Liver (tissue), 9 donors: ENCODE measurements around the gene BAAT. TPM values are rescaled to one million over a fixed set of nuclear protein-coding genes. Genes with fewer than 3 reads are reported as not detected.

ENCODE experiments used
- DNase-seq: peaks from one replicate; pipeline ENCODE4 v3.0.0-alpha.2; 2017; ENCODE audit warnings: low spot score
- H3K27ac ChIP-seq, 2 donors: one replicate each; pipeline ENCODE4 v1.7.0; 2013; ENCODE audit warnings: inconsistent platforms in 2 of 2, low read length in 2 of 2, control low read depth in 1 of 2, low read depth in 1 of 2, mild to moderate bottlenecking in 1 of 2
- H3K27me3 ChIP-seq, 4 donors: one replicate each; pipeline versions ENCODE4 v1.6.1 to v1.7.0; 2013; ENCODE audit warnings: low read length in 3 of 4, inconsistent platforms in 1 of 4, mild to moderate bottlenecking in 1 of 4, moderate library complexity in 1 of 4; ENCODE audit not compliant: control insufficient read depth in 4 of 4, insufficient read depth in 4 of 4
- H3K36me3 ChIP-seq, 4 donors: one replicate each; pipeline versions ENCODE4 v1.6.1 to v1.7.0; 2013; ENCODE audit warnings: low read length in 3 of 4, mild to moderate bottlenecking in 3 of 4, low read depth in 1 of 4, moderate library complexity in 1 of 4; ENCODE audit not compliant: control insufficient read depth in 4 of 4, insufficient read depth in 3 of 4
- H3K4me1 ChIP-seq, 4 donors: one replicate each; pipeline versions ENCODE4 v1.6.1 to v1.7.0; 2013; ENCODE audit warnings: low read length in 3 of 4, mild to moderate bottlenecking in 3 of 4, moderate library complexity in 1 of 4; ENCODE audit not compliant: control insufficient read depth in 4 of 4, insufficient read depth in 4 of 4
- H3K4me3 ChIP-seq, 3 donors: one replicate each; pipeline versions ENCODE4 v1.6.1 to v1.7.0; 2013; ENCODE audit warnings: low read length in 3 of 3, control low read depth in 1 of 3, low read depth in 1 of 3, mild to moderate bottlenecking in 1 of 3
- H3K9ac ChIP-seq, 2 donors: one replicate each; pipeline ENCODE4 v1.7.0; 2013; ENCODE audit warnings: low read length in 2 of 2, mild to moderate bottlenecking in 2 of 2, moderate library complexity in 2 of 2, control low read depth in 1 of 2, low read depth in 1 of 2
- H3K9me3 ChIP-seq, 4 donors: one replicate each; pipeline versions ENCODE4 v1.6.1 to v1.7.0; 2013; ENCODE audit warnings: low read length in 3 of 4; ENCODE audit not compliant: control insufficient read depth in 4 of 4
- EGR1 ChIP-seq, 2 donors: IDR thresholded peaks; 2 replicates each; pipeline ENCODE4 v1.6.1; 2016 to 2018; ENCODE audit warnings: antibody characterized with exemption in 2 of 2, low read depth in 2 of 2
- FOXA1 ChIP-seq: IDR thresholded peaks from 2 replicates; pipeline ENCODE4 v1.6.1; 2016; ENCODE audit warnings: antibody characterized with exemption
- FOXA2 ChIP-seq: IDR thresholded peaks from 2 replicates; pipeline ENCODE4 v1.6.1; 2016; ENCODE audit warnings: antibody characterized with exemption
- GABPA ChIP-seq, 2 donors: IDR thresholded peaks in 1 of 2; conservative IDR thresholded peaks in 1 of 2; 2 replicates each; pipeline ENCODE4 v1.6.1; 2016; ENCODE audit warnings: antibody characterized with exemption in 2 of 2, mild to moderate bottlenecking in 1 of 2, moderate library complexity in 1 of 2
- HNF4A ChIP-seq, 2 donors: conservative IDR thresholded peaks; 2 replicates each; pipeline ENCODE4 v1.6.1; 2016; ENCODE audit warnings: antibody characterized with exemption in 2 of 2, mild to moderate bottlenecking in 2 of 2
- HNF4G ChIP-seq: IDR thresholded peaks from 2 replicates; pipeline ENCODE4 v1.6.1; 2016; ENCODE audit warnings: antibody characterized with exemption
- JUND ChIP-seq, 2 donors: IDR thresholded peaks; 2 replicates each; pipeline ENCODE4 v1.6.1; 2016; ENCODE audit warnings: antibody characterized with exemption in 2 of 2
- NR2F2 ChIP-seq: IDR thresholded peaks from 2 replicates; pipeline ENCODE4 v1.6.1; 2016; ENCODE audit warnings: antibody characterized with exemption
- RAD21 ChIP-seq, 2 donors: IDR thresholded peaks; 2 replicates each; pipeline ENCODE4 v1.6.1; 2016; ENCODE audit warnings: antibody characterized with exemption in 2 of 2, mild to moderate bottlenecking in 2 of 2
- RXRA ChIP-seq, 2 donors: IDR thresholded peaks; 2 replicates each; pipeline ENCODE4 v1.6.1; 2017 to 2018; ENCODE audit warnings: antibody characterized with exemption in 2 of 2, mild to moderate bottlenecking in 1 of 2
- SP1 ChIP-seq: IDR thresholded peaks from 2 replicates; pipeline ENCODE4 v1.6.1; 2018; ENCODE audit warnings: antibody characterized with exemption, mild to moderate bottlenecking
- TAF1 ChIP-seq: conservative IDR thresholded peaks from 2 replicates; pipeline ENCODE4 v1.6.1; 2016; ENCODE audit warnings: antibody characterized with exemption, mild to moderate bottlenecking
- YY1 ChIP-seq: IDR thresholded peaks from 2 replicates; pipeline ENCODE4 v1.6.1; 2016; ENCODE audit warnings: antibody characterized with exemption, mild to moderate bottlenecking
- polyA plus RNA-seq, 2 donors: library from polyadenylated mRNA; stranded (reverse) in 1 of 2; unstranded in 1 of 2; fragments of 200-250 nt in 1 of 2; fragments of >200 nt in 1 of 2; fragmentation: Nextera tagmentation in 1 of 2; extraction: Ambion mirVana in 1 of 2; gene quantifications; one replicate each; pipeline versions ENCODE4 v1.2.1 to v1.2.3, GENCODE V29; 2013 to 2015
- total RNA-seq, 2 donors: library from RNA; depleted of rRNA; stranded (reverse); fragments of >200 nt; gene quantifications; one replicate each; pipeline ENCODE4 v1.2.3, GENCODE V29; 2014
- TF ChIP-seq, protein P1 (sequence below): IDR thresholded peaks from 2 replicates; pipeline ENCODE4 v1.6.1; 2016; ENCODE audit warnings: antibody characterized with exemption, mild to moderate bottlenecking
- TF ChIP-seq, protein P2 (sequence below): fragments of 150-350 bp; IDR thresholded peaks from 2 replicates; pipeline ENCODE4 v1.5.1; 2017; ENCODE audit warnings: improper control_type of control experiment, low read depth, low read length; ENCODE audit not compliant: missing input control
- TF ChIP-seq, protein P3 (sequence below): IDR thresholded peaks from 2 replicates; pipeline ENCODE4 v1.6.1; 2016; ENCODE audit warnings: antibody characterized with exemption
- donor health status: healthy.
- donor health status: healthy.
- donor health status: healthy.
- donor health status: healthy.
- donor health status: healthy.

BAAT gene
- total and polyA plus RNA-seq, 4 donors, result 31.9 to 275 (median 151) TPM

DNA sequence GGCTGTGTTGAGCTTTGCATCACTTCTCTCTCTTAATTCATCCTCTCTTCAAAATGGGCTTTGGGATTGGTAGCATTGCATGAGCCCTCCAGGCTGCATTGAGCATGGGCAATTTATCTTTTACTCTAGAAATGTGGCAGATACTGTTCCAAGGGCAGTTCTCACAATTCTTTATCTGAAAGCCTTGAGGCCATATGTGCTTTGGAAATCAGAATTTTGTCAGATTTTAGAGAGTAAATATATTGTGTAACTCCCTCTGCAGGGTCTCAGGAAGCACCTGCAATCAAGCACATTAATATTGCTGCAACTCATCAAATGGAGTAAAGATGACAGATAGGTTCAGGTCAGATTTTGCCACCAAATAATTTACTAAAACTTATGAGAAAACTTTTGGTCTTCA lies 33.2 kb upstream of the BAAT start:
- Histone ChIP-seq H3K4me3 (no peak overlapping the region), H3K9ac (no peak overlapping the region), H3K4me1 (peaks cover 0 to 4% (median 1%) of the 10 kb centered on the region in 4 donors), H3K27ac (peak overlapping the region in 1 of 2 donors; percentile 44), H3K9me3 (peaks cover 3 to 10% (median 5%) of the 10 kb centered on the region in 4 donors), H3K27me3 (no peaks in the 10 kb centered on the region), H3K36me3 (peaks cover 0 to 23% (median 14%) of the 10 kb centered on the region in 4 donors)
- DNase-seq, result no peak
- no peak for TF ChIP-seq GABPA (IDR thresholded peaks at IDR 0.05 in 1 of 2, conservative IDR thresholded peaks at IDR 0.05 in 1 of 2)
- no peak for TF ChIP-seq RAD21 (IDR thresholded peaks at IDR 0.05)
- TF ChIP-seq RXRA (IDR thresholded peaks at IDR 0.05), result no peak
- TF ChIP-seq HNF4G, result no peak
- no peak for TF ChIP-seq SP1
- TF ChIP-seq YY1, result no peak
- TF ChIP-seq HNF4A (conservative IDR thresholded peaks at IDR 0.05), result no peak
- TF ChIP-seq, protein P1, sequence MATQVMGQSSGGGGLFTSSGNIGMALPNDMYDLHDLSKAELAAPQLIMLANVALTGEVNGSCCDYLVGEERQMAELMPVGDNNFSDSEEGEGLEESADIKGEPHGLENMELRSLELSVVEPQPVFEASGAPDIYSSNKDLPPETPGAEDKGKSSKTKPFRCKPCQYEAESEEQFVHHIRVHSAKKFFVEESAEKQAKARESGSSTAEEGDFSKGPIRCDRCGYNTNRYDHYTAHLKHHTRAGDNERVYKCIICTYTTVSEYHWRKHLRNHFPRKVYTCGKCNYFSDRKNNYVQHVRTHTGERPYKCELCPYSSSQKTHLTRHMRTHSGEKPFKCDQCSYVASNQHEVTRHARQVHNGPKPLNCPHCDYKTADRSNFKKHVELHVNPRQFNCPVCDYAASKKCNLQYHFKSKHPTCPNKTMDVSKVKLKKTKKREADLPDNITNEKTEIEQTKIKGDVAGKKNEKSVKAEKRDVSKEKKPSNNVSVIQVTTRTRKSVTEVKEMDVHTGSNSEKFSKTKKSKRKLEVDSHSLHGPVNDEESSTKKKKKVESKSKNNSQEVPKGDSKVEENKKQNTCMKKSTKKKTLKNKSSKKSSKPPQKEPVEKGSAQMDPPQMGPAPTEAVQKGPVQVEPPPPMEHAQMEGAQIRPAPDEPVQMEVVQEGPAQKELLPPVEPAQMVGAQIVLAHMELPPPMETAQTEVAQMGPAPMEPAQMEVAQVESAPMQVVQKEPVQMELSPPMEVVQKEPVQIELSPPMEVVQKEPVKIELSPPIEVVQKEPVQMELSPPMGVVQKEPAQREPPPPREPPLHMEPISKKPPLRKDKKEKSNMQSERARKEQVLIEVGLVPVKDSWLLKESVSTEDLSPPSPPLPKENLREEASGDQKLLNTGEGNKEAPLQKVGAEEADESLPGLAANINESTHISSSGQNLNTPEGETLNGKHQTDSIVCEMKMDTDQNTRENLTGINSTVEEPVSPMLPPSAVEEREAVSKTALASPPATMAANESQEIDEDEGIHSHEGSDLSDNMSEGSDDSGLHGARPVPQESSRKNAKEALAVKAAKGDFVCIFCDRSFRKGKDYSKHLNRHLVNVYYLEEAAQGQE, result no peak
- TF ChIP-seq, protein P2, sequence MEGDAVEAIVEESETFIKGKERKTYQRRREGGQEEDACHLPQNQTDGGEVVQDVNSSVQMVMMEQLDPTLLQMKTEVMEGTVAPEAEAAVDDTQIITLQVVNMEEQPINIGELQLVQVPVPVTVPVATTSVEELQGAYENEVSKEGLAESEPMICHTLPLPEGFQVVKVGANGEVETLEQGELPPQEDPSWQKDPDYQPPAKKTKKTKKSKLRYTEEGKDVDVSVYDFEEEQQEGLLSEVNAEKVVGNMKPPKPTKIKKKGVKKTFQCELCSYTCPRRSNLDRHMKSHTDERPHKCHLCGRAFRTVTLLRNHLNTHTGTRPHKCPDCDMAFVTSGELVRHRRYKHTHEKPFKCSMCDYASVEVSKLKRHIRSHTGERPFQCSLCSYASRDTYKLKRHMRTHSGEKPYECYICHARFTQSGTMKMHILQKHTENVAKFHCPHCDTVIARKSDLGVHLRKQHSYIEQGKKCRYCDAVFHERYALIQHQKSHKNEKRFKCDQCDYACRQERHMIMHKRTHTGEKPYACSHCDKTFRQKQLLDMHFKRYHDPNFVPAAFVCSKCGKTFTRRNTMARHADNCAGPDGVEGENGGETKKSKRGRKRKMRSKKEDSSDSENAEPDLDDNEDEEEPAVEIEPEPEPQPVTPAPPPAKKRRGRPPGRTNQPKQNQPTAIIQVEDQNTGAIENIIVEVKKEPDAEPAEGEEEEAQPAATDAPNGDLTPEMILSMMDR, result no peak
- no peak for TF ChIP-seq FOXA1
- no peak for TF ChIP-seq JUND (IDR thresholded peaks at IDR 0.05)
- no peak for TF ChIP-seq FOXA2

DNA sequence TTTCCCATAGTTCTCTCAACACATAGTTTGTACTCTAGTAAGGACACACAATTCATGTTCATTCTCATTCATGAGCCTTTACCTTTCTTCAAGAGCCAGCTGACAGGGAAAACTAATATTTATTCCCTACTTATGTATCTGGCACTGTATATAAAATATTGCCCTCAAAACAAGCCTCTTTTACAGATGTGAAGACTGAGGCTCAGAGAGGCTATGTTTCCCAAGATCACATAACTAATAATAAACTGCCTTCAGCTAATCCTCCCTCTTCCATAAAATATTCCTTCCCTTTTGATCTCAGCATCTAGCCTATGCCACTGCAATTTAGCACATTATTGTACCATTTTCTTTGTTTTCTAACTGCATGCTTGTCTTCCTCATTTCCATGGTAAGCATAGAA lies 32.6 kb upstream of the BAAT start:
- H3K36me3 ChIP-seq, result peaks cover 0 to 18% (median 12%) of the 10 kb centered on the region in 4 donors
- no peak overlapping the region for H3K4me3 ChIP-seq
- no peaks in the 10 kb centered on the region for H3K27me3 ChIP-seq
- no peak overlapping the region for H3K27ac ChIP-seq
- peaks cover 3 to 15% (median 9%) of the 10 kb centered on the region in 4 donors for H3K9me3 ChIP-seq
- no peak for DNase-seq
- peaks cover 0 to 4% (median under 1%) of the 10 kb centered on the region in 4 donors for H3K4me1 ChIP-seq
- no peak overlapping the region for H3K9ac ChIP-seq
- TF ChIP-seq NR2F2 (peak; percentile 11), JUND (IDR thresholded peaks at IDR 0.05) (peak in 1 of 2 donors; percentile 63), EGR1 (IDR thresholded peaks at IDR 0.05; ENCODE audit: low read depth in 2 of 2) (peak in 1 of 2 donors; percentile 44), RAD21 (IDR thresholded peaks at IDR 0.05) (peak in 1 of 2 donors; percentile 18), SP1 (no peak)

DNA sequence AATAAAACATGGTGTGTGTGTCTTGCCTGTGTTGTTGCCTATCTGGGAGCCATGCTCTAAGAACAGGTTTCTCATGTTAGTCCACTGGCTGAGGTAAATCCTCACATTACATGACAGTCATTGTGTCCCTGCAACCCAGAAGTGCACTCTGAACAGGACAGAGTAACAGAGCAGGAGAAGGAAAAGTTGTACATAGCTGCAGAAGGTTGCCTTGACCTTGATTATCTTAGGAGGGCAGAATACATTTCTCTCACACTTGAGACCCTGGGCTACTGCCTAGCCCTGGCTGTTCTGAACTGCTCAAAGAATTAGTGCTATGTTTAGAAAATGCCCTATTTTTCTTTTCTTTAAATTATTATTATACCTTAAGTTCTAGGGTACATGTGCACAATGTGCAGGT lies 30.8 kb upstream of the BAAT start:
- Histone ChIP-seq H3K9ac (no peak overlapping the region), H3K4me1 (no peaks in the 10 kb centered on the region), H3K36me3 (peaks cover 0 to 5% (median 0%) of the 10 kb centered on the region in 4 donors), H3K27me3 (no peaks in the 10 kb centered on the region), H3K9me3 (peaks cover 3 to 28% (median 14%) of the 10 kb centered on the region in 4 donors), H3K4me3 (no peak overlapping the region), H3K27ac (no peak overlapping the region)
- TF ChIP-seq JUND (IDR thresholded peaks at IDR 0.05) (no peak), HNF4A (conservative IDR thresholded peaks at IDR 0.05) (no peak), NR2F2 (peak; percentile 54), TAF1 (no peak), EGR1 (IDR thresholded peaks at IDR 0.05; ENCODE audit: low read depth in 2 of 2) (peak in 1 of 2 donors; percentile 28), FOXA1 (no peak), HNF4G (no peak), SP1 (no peak)
- TF ChIP-seq, protein P3, sequence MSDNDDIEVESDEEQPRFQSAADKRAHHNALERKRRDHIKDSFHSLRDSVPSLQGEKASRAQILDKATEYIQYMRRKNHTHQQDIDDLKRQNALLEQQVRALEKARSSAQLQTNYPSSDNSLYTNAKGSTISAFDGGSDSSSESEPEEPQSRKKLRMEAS, result no peak
- TF ChIP-seq, protein P2, result no peak
- TF ChIP-seq, protein P1, result no peak
- DNase-seq, result no peak
